Measurements from ENCODE around the gene SEC22B.
"Not testable (repeated sequence)": the region's sequence is repeated elsewhere in the genome, so short reads cannot be mapped to it uniquely, and the experiment has no call there.

The SEC22B gene

DNA sequence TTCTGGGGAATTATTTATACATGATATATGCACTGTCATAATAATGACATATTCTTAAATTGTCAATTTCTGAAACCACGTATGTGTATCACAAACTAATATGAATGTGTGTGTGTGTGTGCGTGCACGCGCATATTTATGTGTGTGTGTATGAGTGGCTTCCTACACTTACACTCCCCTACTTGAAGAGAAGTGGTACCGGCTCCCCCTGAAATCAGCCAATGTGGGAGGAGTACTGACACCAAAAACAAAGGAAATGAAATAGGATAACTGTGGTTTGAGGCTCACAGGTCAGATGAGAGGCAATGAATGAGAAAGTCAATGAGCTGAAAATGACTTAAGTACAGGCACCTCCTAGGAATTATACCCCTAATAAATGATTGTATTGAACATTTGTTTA is 64.1 kb downstream of the SEC22B start:
- not testable (repeated sequence) for DNase-seq

DNA sequence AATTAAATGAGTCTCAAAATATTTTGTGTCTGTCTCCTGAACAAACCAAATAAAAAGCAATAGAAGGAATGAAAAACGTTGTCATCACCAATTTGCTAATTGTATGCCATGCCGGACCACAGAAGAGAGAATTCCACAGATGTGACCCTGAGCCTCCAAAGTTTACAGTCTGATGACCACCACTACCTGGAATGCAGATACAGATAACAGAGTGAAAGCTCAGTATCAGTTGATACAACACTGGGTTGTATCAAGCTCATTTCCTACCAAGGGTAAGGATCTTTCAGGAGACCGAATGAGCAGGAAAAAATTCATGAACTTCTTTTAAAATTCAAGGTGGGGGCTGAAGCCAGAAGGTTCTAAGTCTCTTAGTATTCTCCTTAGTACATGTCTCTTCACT is 64.5 kb downstream of the SEC22B start:
- not testable (repeated sequence) for DNase-seq

DNA sequence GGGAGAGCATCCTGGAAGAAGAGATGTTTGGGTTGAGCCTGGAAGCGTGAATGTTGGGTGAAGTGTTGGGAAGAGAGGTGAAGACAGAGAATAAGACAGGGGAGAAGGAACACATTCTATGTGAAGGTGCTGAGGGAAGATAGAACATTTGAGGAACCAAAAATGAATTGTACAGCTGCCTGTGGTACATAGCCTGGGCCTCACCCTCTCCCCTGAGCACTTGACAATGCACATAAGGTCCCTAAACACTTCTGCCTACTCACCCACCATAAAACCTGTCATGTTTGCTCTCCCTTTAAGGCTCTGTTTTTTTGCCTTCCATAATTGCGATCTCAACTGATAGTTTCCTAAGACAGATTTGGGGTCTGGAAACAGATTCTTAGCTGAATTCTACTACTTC is 65.3 kb downstream of the SEC22B start:
- DNase-seq = not testable (repeated sequence)

DNA sequence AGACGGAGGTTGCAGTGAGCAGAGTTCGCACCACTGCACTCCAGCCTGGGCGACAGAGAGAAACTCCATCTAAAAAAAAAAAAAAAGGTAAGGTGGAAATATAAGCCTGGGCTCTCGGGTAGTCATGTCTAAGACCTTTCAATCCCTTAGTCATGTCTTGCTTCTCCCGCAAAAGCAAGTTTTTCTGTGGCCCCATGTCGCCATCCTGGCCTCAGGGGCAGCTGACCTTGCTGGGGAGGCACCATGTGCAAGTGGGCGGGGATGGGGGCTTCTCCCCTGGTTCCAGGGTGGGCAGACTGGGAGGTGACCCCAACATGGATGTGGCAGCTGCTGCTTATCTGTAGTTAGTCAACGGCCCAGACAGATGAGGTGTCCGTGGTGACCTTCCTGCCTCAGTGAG is 66.7 kb downstream of the SEC22B start:
- not testable (repeated sequence) for DNase-seq

DNA sequence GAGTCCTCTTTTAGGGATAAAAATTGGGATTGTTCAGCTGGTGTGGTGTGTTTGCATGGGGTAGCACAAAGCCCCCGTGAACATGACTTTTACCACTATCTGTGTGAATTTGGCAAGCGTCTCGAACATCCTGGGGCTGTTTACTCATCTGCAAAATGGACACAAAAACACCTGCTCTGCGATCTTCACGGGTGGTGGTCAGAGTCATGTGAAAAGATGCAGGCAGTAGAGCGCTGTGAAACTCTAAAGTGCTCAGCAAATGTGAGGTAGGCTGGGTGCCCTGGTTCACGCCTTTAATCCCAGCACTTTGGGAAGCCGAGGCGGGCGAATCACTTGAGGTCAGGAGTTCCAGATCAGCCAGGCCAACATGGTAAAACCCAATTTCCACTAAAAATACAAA is 67.1 kb downstream of the SEC22B start:
- DNase-seq = not testable (repeated sequence)

DNA sequence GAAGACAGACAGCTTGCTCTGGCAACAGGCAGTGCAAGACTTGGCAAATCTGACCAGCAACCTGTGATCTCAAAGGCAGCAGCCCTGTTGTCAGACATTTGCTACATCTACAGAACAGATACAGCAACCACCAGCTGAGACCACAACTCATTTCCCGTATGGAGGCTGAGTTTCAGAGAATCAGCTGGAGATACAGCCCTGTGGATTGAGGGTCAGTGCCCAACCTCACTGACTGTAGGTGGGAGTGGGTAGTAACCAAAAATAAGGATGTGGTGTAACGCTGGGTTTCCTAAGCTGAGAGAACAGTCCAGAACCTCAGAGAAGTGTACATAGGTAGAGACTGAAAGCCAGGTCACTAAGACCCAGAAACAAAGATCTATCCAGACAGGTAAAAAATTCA is 71.0 kb downstream of the SEC22B start:
- not testable (repeated sequence) for DNase-seq

DNA sequence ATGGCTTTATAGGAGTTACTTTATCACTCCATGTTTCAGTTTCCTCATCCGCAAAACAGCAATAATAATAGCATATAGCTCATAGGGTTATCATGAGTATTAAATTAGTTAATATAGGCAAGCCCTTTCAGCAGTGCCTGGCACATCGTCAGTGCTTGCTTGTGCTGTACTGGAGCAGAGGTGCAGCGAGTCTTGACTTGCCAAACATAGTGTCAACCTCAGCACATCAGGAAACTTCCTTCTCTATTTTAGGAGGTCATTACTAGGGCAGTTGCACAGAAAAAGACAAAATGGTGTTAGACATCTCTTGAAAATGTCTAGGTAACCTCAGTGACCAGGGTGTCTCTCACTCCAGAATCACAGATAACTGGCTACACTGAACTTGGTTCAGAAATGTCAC is 72.6 kb downstream of the SEC22B start:
- DNase-seq = not testable (repeated sequence)

DNA sequence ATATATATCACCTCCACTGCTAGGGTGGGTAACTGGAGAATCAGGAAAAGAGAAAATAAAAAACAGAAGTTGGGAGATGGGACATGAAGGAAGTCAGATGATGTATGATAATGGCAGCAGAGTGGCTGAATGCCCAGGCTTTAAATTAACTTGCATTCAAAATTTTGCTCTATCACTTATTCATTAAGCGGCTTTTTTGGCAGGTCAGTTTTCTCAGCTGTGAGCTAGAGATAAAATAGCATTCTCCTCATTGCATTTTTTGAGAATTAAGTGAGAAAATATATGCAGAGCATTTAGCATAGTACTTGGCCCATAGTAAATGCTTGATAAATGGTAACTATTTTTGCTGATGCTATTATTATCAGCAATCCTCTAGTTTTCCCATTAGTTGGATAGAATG is 74.7 kb downstream of the SEC22B start:
- DNase-seq = not testable (repeated sequence)
